Neural progenitor cell (in vitro differentiated cells): ENCODE measurements around the gene SSBP4.

Source experiments
- EZH2phosphoT487 ChIP-seq: fragments of 200-600 bp; sonication (generic); IDR thresholded peaks from 2 replicates; pipeline ENCODE4 v1.6.1; 2017; ENCODE audit warnings: antibody characterized with exemption
- TF ChIP-seq, protein P1 (sequence below): fragments of 200-600 bp; sonication (generic); IDR thresholded peaks from 2 replicates; pipeline ENCODE4 v1.5.1; 2017; ENCODE audit warnings: antibody characterized with exemption, mild to moderate bottlenecking

DNA sequence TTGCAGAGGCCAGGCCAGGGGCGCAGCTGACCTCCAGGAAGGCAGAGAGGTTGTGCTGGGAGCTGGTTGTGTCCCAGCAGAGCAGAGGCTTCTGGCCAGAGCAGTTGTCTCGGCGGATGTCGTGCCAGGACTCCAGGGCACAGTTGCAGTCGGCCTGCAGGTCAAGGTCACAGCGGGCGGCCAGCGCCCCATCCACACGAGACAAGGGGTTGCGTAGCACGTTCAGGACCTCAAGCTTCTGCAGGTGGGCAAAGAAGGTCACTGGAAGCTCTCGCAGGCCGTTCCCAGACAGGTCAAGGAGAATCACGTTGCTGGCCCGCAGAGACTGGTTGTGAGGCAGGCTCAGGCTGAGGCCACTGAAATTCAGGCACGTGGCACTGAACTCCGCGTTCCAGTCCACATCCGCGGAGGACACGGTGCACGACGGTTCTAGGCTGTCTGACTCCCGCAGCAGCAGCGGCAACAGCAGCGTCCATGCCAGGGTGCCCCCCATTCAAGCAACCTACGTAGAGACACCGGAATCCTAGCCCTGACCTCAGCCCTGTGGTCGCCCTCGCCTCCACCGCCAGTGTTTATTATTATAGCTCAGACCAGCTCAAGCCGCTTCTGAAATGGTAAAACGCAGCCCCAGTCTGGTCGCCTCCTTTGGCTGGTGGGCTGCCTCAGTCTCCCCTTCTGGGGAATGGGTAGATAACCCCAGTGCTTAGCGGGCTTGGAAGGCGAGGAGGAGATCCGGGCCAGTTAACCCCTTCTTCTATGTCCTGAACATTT is 22.5 kb upstream of the SSBP4 start:
- no peak for TF ChIP-seq EZH2phosphoT487
- TF ChIP-seq, protein P1, sequence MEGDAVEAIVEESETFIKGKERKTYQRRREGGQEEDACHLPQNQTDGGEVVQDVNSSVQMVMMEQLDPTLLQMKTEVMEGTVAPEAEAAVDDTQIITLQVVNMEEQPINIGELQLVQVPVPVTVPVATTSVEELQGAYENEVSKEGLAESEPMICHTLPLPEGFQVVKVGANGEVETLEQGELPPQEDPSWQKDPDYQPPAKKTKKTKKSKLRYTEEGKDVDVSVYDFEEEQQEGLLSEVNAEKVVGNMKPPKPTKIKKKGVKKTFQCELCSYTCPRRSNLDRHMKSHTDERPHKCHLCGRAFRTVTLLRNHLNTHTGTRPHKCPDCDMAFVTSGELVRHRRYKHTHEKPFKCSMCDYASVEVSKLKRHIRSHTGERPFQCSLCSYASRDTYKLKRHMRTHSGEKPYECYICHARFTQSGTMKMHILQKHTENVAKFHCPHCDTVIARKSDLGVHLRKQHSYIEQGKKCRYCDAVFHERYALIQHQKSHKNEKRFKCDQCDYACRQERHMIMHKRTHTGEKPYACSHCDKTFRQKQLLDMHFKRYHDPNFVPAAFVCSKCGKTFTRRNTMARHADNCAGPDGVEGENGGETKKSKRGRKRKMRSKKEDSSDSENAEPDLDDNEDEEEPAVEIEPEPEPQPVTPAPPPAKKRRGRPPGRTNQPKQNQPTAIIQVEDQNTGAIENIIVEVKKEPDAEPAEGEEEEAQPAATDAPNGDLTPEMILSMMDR = no peak
